ENCODE measurements around the gene RAPGEF3.

The RAPGEF3 gene

GRCh38 chr12:47789141-47789540, 30.5 kb upstream of the RAPGEF3 start:
- Histone ChIP-seq H3K4me1 (no peaks in the 10 kb centered on the region), H3K36me3 (peaks cover 54% of the 10 kb centered on the region), H3K9me3 (no peaks in the 10 kb centered on the region), H3K4me3 (ENCODE audit: low read depth, low read length) (no peak overlapping the region), H3K27me3 (no peaks in the 10 kb centered on the region)
- no peak for TF ChIP-seq CTCF (IDR thresholded peaks at IDR 0.05; ENCODE audit: low read depth, low read length)
- no peak for DNase-seq

- H3K36me3 ChIP-seq = peaks cover 59% of the 10 kb centered on the region
- DNase-seq = no peak
These were observed 29.1 kb upstream of the RAPGEF3 start for GRCh38 chr12:47787596-47788319.

GRCh38 chr12:47786662-47787280, 28.1 kb upstream of the RAPGEF3 start:
- H3K36me3 ChIP-seq = peaks cover 69% of the 10 kb centered on the region
- no peak for TF ChIP-seq CTCF (IDR thresholded peaks at IDR 0.05; ENCODE audit: low read depth, low read length)

More at GRCh38 chr12:47787596-47788319, 29.1 kb upstream of the RAPGEF3 start:
- TF ChIP-seq CTCF (IDR thresholded peaks at IDR 0.05; ENCODE audit: low read depth, low read length) = no peak
- Histone ChIP-seq H3K4me3 (ENCODE audit: low read depth, low read length) (no peak overlapping the region), H3K9me3 (no peaks in the 10 kb centered on the region), H3K27me3 (no peaks in the 10 kb centered on the region), H3K4me1 (no peaks in the 10 kb centered on the region)

GRCh38 chr12:47785887-47786661, 27.4 kb upstream of the RAPGEF3 start:
- Histone ChIP-seq H3K4me3 (ENCODE audit: low read depth, low read length) (no peak overlapping the region), H3K36me3 (peaks cover 67% of the 10 kb centered on the region), H3K27me3 (no peaks in the 10 kb centered on the region), H3K9me3 (no peaks in the 10 kb centered on the region), H3K4me1 (no peaks in the 10 kb centered on the region; the same call in 1 of the 2 replicates)
- DNase-seq = no peak
- TF ChIP-seq CTCF (IDR thresholded peaks at IDR 0.05; ENCODE audit: low read depth, low read length) = no peak

More at GRCh38 chr12:47786662-47787280, 28.1 kb upstream of the RAPGEF3 start:
- no peaks in the 10 kb centered on the region; the same call in 1 of the 2 replicates for H3K4me1 ChIP-seq
- no peaks in the 10 kb centered on the region for H3K9me3 ChIP-seq
- no peak overlapping the region for H3K4me3 ChIP-seq (ENCODE audit: low read depth, low read length)
- DNase-seq = no peak
- H3K27me3 ChIP-seq = no peaks in the 10 kb centered on the region

GRCh38 chr12:47785036-47785886, 26.6 kb upstream of the RAPGEF3 start:
- Histone ChIP-seq H3K9me3 (no peaks in the 10 kb centered on the region), H3K4me1 (no peaks in the 10 kb centered on the region; the same call in 1 of the 2 replicates), H3K4me3 (ENCODE audit: low read depth, low read length) (no peak overlapping the region), H3K27me3 (no peaks in the 10 kb centered on the region), H3K36me3 (peaks cover 59% of the 10 kb centered on the region)
- TF ChIP-seq CTCF (IDR thresholded peaks at IDR 0.05; ENCODE audit: low read depth, low read length) = no peak
- no peak for DNase-seq
